ENCODE results near the gene RGS14. TPM values are rescaled to one million over a fixed set of nuclear protein-coding genes. Genes with fewer than 3 reads are reported as not detected.

The RGS14 gene
- total RNA-seq, 2 experiments from 2014 or later: 33.0 to 46.3 TPM

DNA sequence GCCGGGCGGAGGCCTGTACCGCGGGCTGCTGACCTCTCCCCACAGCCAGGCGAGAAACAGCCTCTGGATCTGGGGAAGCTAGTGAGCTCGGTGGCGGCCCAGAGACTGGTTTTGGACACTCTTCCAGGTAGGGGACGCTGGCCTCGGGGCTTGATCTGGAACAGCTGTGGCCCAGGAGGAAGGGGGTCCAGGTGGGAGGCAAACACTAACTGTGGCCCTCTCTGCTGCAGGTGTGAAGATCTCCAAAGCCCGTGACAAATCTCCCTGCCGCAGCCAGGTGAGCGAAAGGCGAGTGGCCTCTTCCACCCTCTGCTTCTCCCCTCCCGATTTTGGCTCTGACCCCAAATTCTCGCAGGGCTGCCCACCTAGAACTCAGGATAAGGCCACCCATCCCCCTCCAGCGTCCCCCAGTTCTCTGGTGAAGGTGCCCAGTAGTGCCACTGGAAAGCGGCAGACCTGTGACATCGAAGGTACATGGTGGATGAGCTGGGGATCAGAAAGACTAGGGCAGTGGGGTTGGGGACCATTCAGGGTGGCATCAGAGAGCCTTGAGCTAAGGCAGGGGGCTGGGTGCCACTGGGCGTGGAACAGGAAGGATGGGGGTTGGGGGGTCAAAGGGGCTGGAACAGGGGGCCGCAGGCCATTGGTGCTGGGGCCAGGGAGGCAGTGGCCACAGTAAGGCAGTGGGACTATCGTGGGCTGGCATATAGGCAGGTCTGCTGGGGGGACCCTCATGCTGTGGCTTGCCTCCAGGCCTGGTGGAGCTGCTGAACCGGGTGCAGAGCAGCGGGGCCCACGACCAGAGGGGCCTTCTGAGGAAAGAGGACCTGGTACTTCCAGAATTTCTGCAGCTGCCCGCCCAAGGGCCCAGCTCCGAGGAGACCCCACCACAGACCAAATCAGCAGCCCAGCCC is 13.7 kb downstream of the RGS14 start:
- Histone ChIP-seq H2AFZ (ENCODE audit: low read length) (no peak overlapping the region), H3K4me3 (ENCODE audit: low read depth, low read length, poor library complexity, severe bottlenecking) (peak overlapping the region; percentile 58), H3K9me3 (ENCODE audit: low read length) (no peaks in the 10 kb centered on the region), H3K4me2 (ENCODE audit: low read length) (peak overlapping the region; percentile 59), H3K9me2 (ENCODE audit: insufficient read depth, low read length) (no peaks in the 10 kb centered on the region), H3K27ac (ENCODE audit: low read depth, low read length, poor library complexity, severe bottlenecking) (no peak overlapping the region), H4K20me1 (ENCODE audit: insufficient read depth, low read length) (no peaks in the 10 kb centered on the region), H3K79me2 (ENCODE audit: insufficient read depth, low read depth, low read length) (no peaks in the 10 kb centered on the region), H3K36me3 (ENCODE audit: insufficient read depth, low read length) (peaks cover 36% of the 10 kb centered on the region), H3K4me1 (ENCODE audit: insufficient read depth, low read length, poor library complexity, severe bottlenecking) (peaks cover 42% of the 10 kb centered on the region)
- intact Hi-C loops (cut with micrococcal nuclease; ENCODE audit: unreplicated experiment): no loop called here
- ChIA-PET CTCF (ENCODE audit: unreplicated experiment) (interaction anchor here (0.6 to 1.7 kb wide), 9 partner anchors 9 to 130 kb away, joined by 3 to 10 read pairs (median 5); partner anchors contain the start of gene SLC34A1), POLR2A (interaction anchor here (0.6 to 2.3 kb wide), 8 partner anchors 10 to 20 kb away, joined by 3 to 7 read pairs (median 4); partner anchors contain the start of gene LMAN2)
- no peak for DNase-seq (ENCODE audit: low spot score)
- no TSS peak for BruUV-seq (replicated peaks)
- no peak for TF ChIP-seq CTCF (conservative IDR thresholded peaks at IDR 0.05; ENCODE audit: low read length)
- no peak for TF ChIP-seq EZH2phosphoT487 (IDR thresholded peaks at IDR 0.05; ENCODE audit: borderline replicate concordance, low read depth, low read length)

GRCh38 chr5:177372034-177372896 is 14.5 kb downstream of the RGS14 start:
- intact Hi-C loops (cut with micrococcal nuclease; ENCODE audit: unreplicated experiment): no loop called here
- Histone ChIP-seq H3K9me2 (ENCODE audit: insufficient read depth, low read length) (no peaks in the 10 kb centered on the region), H3K4me3 (ENCODE audit: low read depth, low read length, poor library complexity, severe bottlenecking) (no peak overlapping the region), H4K20me1 (ENCODE audit: insufficient read depth, low read length) (no peaks in the 10 kb centered on the region), H2AFZ (ENCODE audit: low read length) (no peak overlapping the region), H3K4me2 (ENCODE audit: low read length) (peak overlapping the region; percentile 59), H3K79me2 (ENCODE audit: insufficient read depth, low read depth, low read length) (no peaks in the 10 kb centered on the region), H3K27ac (ENCODE audit: low read depth, low read length, poor library complexity, severe bottlenecking) (peak overlapping the region; percentile 32), H3K9me3 (ENCODE audit: low read length) (no peaks in the 10 kb centered on the region), H3K36me3 (ENCODE audit: insufficient read depth, low read length) (peaks cover 32% of the 10 kb centered on the region), H3K4me1 (ENCODE audit: insufficient read depth, low read length, poor library complexity, severe bottlenecking) (peaks cover 42% of the 10 kb centered on the region)
- POLR2A ChIA-PET: interaction anchor here (0.5 to 2.3 kb wide), 6 partner anchors 10 to 569 kb away, joined by 3 to 7 read pairs (median 4); partner anchors contain the start of gene LMAN2
- BruUV-seq (replicated peaks): no TSS peak
- CTCF ChIA-PET (ENCODE audit: unreplicated experiment): interaction anchor here (0.6 kb wide), 2 partner anchors 129 to 170 kb away, joined by 3 read pairs; no protein-coding TSS in a partner anchor
- TF ChIP-seq CTCF (conservative IDR thresholded peaks at IDR 0.05; ENCODE audit: low read length) (no peak), EZH2phosphoT487 (IDR thresholded peaks at IDR 0.05; ENCODE audit: borderline replicate concordance, low read depth, low read length) (no peak)
- no peak for DNase-seq (ENCODE audit: low spot score)
